OCI-LY7 (cell line): ENCODE measurements around the gene TCEA3.

ENCODE experiments used
- CTCF ChIP-seq: fragments of 200-600 bp; sonication (generic); conservative IDR thresholded peaks from 2 replicates; pipeline ENCODE4 v1.5.1; 2014; ENCODE audit warnings: mild to moderate bottlenecking, antibody characterized with exemption, low read length, moderate library complexity, mixed read lengths
- EZH2phosphoT487 ChIP-seq: fragments of 200-600 bp; sonication (generic); IDR thresholded peaks from 2 replicates; pipeline ENCODE4 v1.6.1; 2018; ENCODE audit warnings: low read depth, borderline replicate concordance, mild to moderate bottlenecking, mixed run types, antibody characterized with exemption, low read length, moderate library complexity, mixed read lengths

GRCh38 chr1:23421343-23421742, 3.2 kb downstream of the TCEA3 start:
- TF ChIP-seq CTCF (no peak), EZH2phosphoT487 (no peak)
